SU-DHL-6 (cell line): ENCODE results near the gene ABTB2.

Experiments used
- H2AFZ ChIP-seq: fragments of 200-600 bp; sonication (generic); 2 replicates; pipeline ENCODE4 v1.6.1; 2014; ENCODE audit warnings: low read depth, mild to moderate bottlenecking, moderate library complexity, mixed read lengths, antibody characterized with exemption, low read length; ENCODE audit not compliant: severe bottlenecking
- H3F3A ChIP-seq: fragments of 200-600 bp; shearing (Covaris generic); 2 replicates; pipeline ENCODE4 v1.6.0; 2016; ENCODE audit warnings: antibody characterized with exemption, mild to moderate bottlenecking; ENCODE audit not compliant: insufficient read depth
- H3K27ac ChIP-seq: fragments of 200-600 bp; sonication (generic); 2 replicates; pipeline ENCODE4 v1.5.1; 2016; ENCODE audit warnings: low read depth, mild to moderate bottlenecking, low read length, moderate library complexity, mixed read lengths
- H3K27me3 ChIP-seq: fragments of 200-600 bp; sonication (generic), shearing (Covaris generic); 2 replicates; pipeline ENCODE4 v1.6.0; 2014; ENCODE audit warnings: mild to moderate bottlenecking, low read length
- H3K36me3 ChIP-seq: fragments of 200-600 bp; sonication (generic); 2 replicates; pipeline ENCODE4 v1.6.1; 2014; ENCODE audit warnings: mild to moderate bottlenecking, low read length, mixed read lengths
- H3K4me2 ChIP-seq: fragments of 300-600, 200-600 bp; shearing (Covaris generic), sonication (generic); 2 replicates; pipeline ENCODE4 v1.6.0; 2014; ENCODE audit warnings: low read length, low read depth, mild to moderate bottlenecking; ENCODE audit not compliant: poor library complexity, severe bottlenecking
- H3K4me3 ChIP-seq: fragments of 200-600 bp; sonication (generic); 2 replicates; pipeline ENCODE4 v1.5.1; 2014; ENCODE audit warnings: antibody characterized with exemption, low read length, mild to moderate bottlenecking, mixed read lengths; ENCODE audit not compliant: insufficient read depth, poor library complexity, severe bottlenecking
- H3K79me2 ChIP-seq: fragments of 200-600 bp; sonication (generic); 2 replicates; pipeline ENCODE4 v1.6.1; 2014; ENCODE audit warnings: mild to moderate bottlenecking, low read length, moderate library complexity; ENCODE audit not compliant: insufficient read depth
- H3K9ac ChIP-seq: fragments of 200-600 bp; sonication (generic); 2 replicates; pipeline ENCODE4 v1.7.0; 2014; ENCODE audit warnings: mild to moderate bottlenecking, low read length
- H3K9me2 ChIP-seq: fragments of 200-600 bp; sonication (generic); replicated peaks from 2 replicates; pipeline ENCODE4 v1.6.1; 2014; ENCODE audit warnings: low read length; ENCODE audit not compliant: insufficient read depth
- H3K9me3 ChIP-seq: fragments of 200-600 bp; sonication (generic); 2 replicates; pipeline ENCODE4 v1.6.1; 2014; ENCODE audit warnings: low read length, mixed read lengths; ENCODE audit not compliant: insufficient read depth
- H4K20me1 ChIP-seq: fragments of 200-600 bp; sonication (generic); 2 replicates; pipeline ENCODE4 v1.6.1; 2014; ENCODE audit warnings: low read depth, mild to moderate bottlenecking, antibody characterized with exemption, low read length, moderate library complexity, mixed read lengths
- CTCF ChIP-seq: fragments of 200-600 bp; sonication (generic); IDR thresholded peaks from one replicate; pipeline ENCODE4 v1.5.1; 2017; ENCODE audit warnings: antibody characterized with exemption, mild to moderate bottlenecking, low read length, moderate library complexity; ENCODE audit not compliant: insufficient read depth, poor library complexity, severe bottlenecking
- EZH2phosphoT487 ChIP-seq: fragments of 200-600 bp; sonication (generic), shearing (Covaris generic); conservative IDR thresholded peaks from 2 replicates; pipeline ENCODE4 v1.6.1; 2018; ENCODE audit warnings: mild to moderate bottlenecking, antibody characterized with exemption, low read length, moderate library complexity, mixed read lengths

Gene ABTB2

GRCh38 chr11:34128824-34129223 lies 229.0 kb downstream of the ABTB2 start:
- no peak overlapping the region for H3K4me2 ChIP-seq
- no peak overlapping the region for H3K4me3 ChIP-seq
- no peaks in the 10 kb centered on the region for H3K9me2 ChIP-seq
- H3K9ac ChIP-seq, result no peak overlapping the region
- no peak for TF ChIP-seq CTCF
- no peak for TF ChIP-seq EZH2phosphoT487
- H2AFZ ChIP-seq, result no peak overlapping the region
- no peaks in the 10 kb centered on the region for H3K79me2 ChIP-seq
- H3K27ac ChIP-seq, result no peak overlapping the region
- no peaks in the 10 kb centered on the region for H3K9me3 ChIP-seq
- H4K20me1 ChIP-seq, result no peaks in the 10 kb centered on the region
- H3K27me3 ChIP-seq, result no peaks in the 10 kb centered on the region
- H3K36me3 ChIP-seq, result no peaks in the 10 kb centered on the region
- no peaks in the 10 kb centered on the region for H3F3A ChIP-seq

GRCh38 chr11:34126959-34127848 lies 230.6 kb downstream of the ABTB2 start:
- no peak overlapping the region for H3K4me2 ChIP-seq

GRCh38 chr11:34124885-34125668 lies 232.7 kb downstream of the ABTB2 start:
- no peak overlapping the region for H3K9ac ChIP-seq

More at GRCh38 chr11:34126959-34127848, 230.6 kb downstream of the ABTB2 start:
- H2AFZ ChIP-seq, result no peak overlapping the region
- no peaks in the 10 kb centered on the region for H3K9me2 ChIP-seq
- no peak overlapping the region for H3K4me3 ChIP-seq
- no peak for TF ChIP-seq EZH2phosphoT487
- no peak for TF ChIP-seq CTCF
- H3K27me3 ChIP-seq, result no peaks in the 10 kb centered on the region
- H3K27ac ChIP-seq, result no peak overlapping the region
- no peaks in the 10 kb centered on the region for H3K79me2 ChIP-seq
- H4K20me1 ChIP-seq, result no peaks in the 10 kb centered on the region
- H3F3A ChIP-seq, result no peaks in the 10 kb centered on the region
- no peak overlapping the region for H3K9ac ChIP-seq
- H3K36me3 ChIP-seq, result no peaks in the 10 kb centered on the region
- H3K9me3 ChIP-seq, result no peaks in the 10 kb centered on the region

More at GRCh38 chr11:34124885-34125668, 232.7 kb downstream of the ABTB2 start:
- no peaks in the 10 kb centered on the region for H3F3A ChIP-seq
- no peak overlapping the region for H3K4me3 ChIP-seq
- no peaks in the 10 kb centered on the region for H4K20me1 ChIP-seq
- H3K27me3 ChIP-seq, result no peaks in the 10 kb centered on the region
- no peaks in the 10 kb centered on the region for H3K9me2 ChIP-seq
- no peak overlapping the region for H2AFZ ChIP-seq
- no peak overlapping the region for H3K4me2 ChIP-seq
- no peaks in the 10 kb centered on the region for H3K36me3 ChIP-seq
- TF ChIP-seq EZH2phosphoT487 (no peak), CTCF (no peak)
- no peaks in the 10 kb centered on the region for H3K79me2 ChIP-seq
- no peaks in the 10 kb centered on the region for H3K9me3 ChIP-seq
- H3K27ac ChIP-seq, result no peak overlapping the region
